ENCODE data around the gene ZNF784.

- TF ChIP-seq REST (IDR thresholded peaks at IDR 0.05), result no peak
- TF ChIP-seq ZBTB33 (IDR thresholded peaks at IDR 0.05), result no peak
- TF ChIP-seq MAX (IDR thresholded peaks at IDR 0.05), result no peak
- TF ChIP-seq CTCF (IDR thresholded peaks at IDR 0.05; ENCODE audit: low read depth, low read length, missing input control), result no peak
- TF ChIP-seq YY1 (IDR thresholded peaks at IDR 0.05), result peak; percentile 98
- no peak for TF ChIP-seq TAF1 (conservative IDR thresholded peaks at IDR 0.05)
- no peak for TF ChIP-seq NR2F2 (IDR thresholded peaks at IDR 0.05)
- no peak for TF ChIP-seq EGR1 (IDR thresholded peaks at IDR 0.05; ENCODE audit: low read depth in 2 of 2)
- no peak for TF ChIP-seq ATF3 (IDR thresholded peaks at IDR 0.05)
- TF ChIP-seq GABPA (IDR thresholded peaks at IDR 0.05 in 1 of 2, conservative IDR thresholded peaks at IDR 0.05 in 1 of 2), result no peak
- no peak for TF ChIP-seq RXRA (IDR thresholded peaks at IDR 0.05)
- TF ChIP-seq RAD21 (IDR thresholded peaks at IDR 0.05), result no peak
These were observed at the start of gene ZNF784 for GRCh38 chr19:55624109-55625003.
